Testis (tissue), 3 donors: ENCODE data around the gene CD164. TPM values are rescaled to one million over a fixed set of nuclear protein-coding genes. Genes with fewer than 3 reads are reported as not detected.

ENCODE experiments used
- DNase-seq: peaks from one replicate; pipeline ENCODE4 v3.0.0-alpha.2; 2019
- H3K27ac ChIP-seq, 2 donors: fragments of 200-600 bp; sonication (generic); one replicate each; pipeline ENCODE4 v1.5.1; 2019
- H3K27me3 ChIP-seq: fragments of 200-600 bp; sonication (generic); one replicate; pipeline ENCODE4 v1.5.1; 2019
- H3K36me3 ChIP-seq: fragments of 200-600 bp; sonication (generic); one replicate; pipeline ENCODE4 v1.5.1; 2017; ENCODE audit warnings: low read depth; ENCODE audit errors: missing control alignments
- H3K4me1 ChIP-seq: fragments of 200-600 bp; sonication (generic); one replicate; pipeline ENCODE4 v1.5.1; 2019
- H3K4me3 ChIP-seq, 2 donors: fragments of 200-600 bp; sonication (generic); one replicate each; pipeline ENCODE4 v1.5.1; 2017 to 2019
- H3K9me3 ChIP-seq: fragments of 200-600 bp; sonication (generic); one replicate; pipeline ENCODE4 v1.5.1; 2017
- POLR2A ChIP-seq: fragments of 450-650 bp; IDR thresholded peaks from one replicate; pipeline ENCODE4 v1.6.1; 2017; ENCODE audit warnings: antibody characterized with exemption, mild to moderate bottlenecking, moderate library complexity
- WGBS, 2 donors: methylation state at CpG; one replicate each; pipeline ENCODE4 v1.1.5; 2018; 5-methylcytosine and 5-hydroxymethylcytosine counted together
- intact Hi-C: fragments of 100-400 bp; cut with DNase I; formaldehyde crosslinking; loops from one replicate; pipeline ENCODE4 v1.15.1; 2023; ENCODE audit warnings: low total_unique reads
- polyA plus RNA-seq: library from polyadenylated mRNA; stranded (reverse); fragments of 350-450 nt; fragmentation: Illumina TruSeq; extraction: RNeasy Lipid Tissue Mini Kit (QIAGEN cat#74804); gene quantifications from one replicate; pipeline ENCODE4 v1.2.3, GENCODE V29; 2014; ENCODE audit warnings: low read depth, low replicate concordance; ENCODE audit not compliant: insufficient read depth
- total RNA-seq, 2 donors: library from RNA; depleted of rRNA; stranded (reverse); fragments of >200 nt; gene quantifications; one replicate each; pipeline ENCODE4 v1.2.3, GENCODE V29; 2016
- TF ChIP-seq, protein P1 (sequence below), 3 experiments: fragments of 450-650 bp in 2 of 3; fragments of 200-600 bp in 1 of 3; sonication (generic) in 1 of 3; IDR thresholded peaks; one replicate each; pipeline ENCODE4 v1.5.1; 2016 to 2019; ENCODE audit warnings: antibody characterized with exemption in 3 of 3, mild to moderate bottlenecking in 2 of 3, moderate library complexity in 1 of 3

The CD164 gene
- total and polyA plus RNA-seq, 3 donors from 2014 or later = 209 to 232 (median 219) TPM

DNA sequence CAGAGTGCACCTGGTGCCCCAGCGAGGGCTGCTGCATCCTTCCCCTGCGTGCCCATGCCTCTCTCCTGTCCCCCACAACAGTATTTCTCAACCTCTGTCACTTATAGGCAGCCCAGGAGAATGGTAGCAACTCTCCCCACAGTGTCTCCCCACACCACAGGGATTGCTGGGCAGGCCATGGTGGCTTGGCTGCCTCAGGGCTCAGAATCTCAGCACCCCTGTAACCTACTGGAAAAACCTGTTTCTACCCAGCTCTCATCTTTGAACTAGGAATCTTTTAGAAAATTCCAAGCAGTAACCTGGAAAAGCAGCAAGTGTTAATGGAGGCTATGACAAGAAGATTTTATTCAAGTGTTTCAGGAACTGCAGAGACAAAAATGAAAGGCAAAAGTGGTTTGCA is 38.0 kb downstream of the CD164 start:
- no peak for DNase-seq
- H3K4me1 ChIP-seq = no peaks in the 10 kb centered on the region
- TF ChIP-seq POLR2A = no peak
- TF ChIP-seq, protein P1, sequence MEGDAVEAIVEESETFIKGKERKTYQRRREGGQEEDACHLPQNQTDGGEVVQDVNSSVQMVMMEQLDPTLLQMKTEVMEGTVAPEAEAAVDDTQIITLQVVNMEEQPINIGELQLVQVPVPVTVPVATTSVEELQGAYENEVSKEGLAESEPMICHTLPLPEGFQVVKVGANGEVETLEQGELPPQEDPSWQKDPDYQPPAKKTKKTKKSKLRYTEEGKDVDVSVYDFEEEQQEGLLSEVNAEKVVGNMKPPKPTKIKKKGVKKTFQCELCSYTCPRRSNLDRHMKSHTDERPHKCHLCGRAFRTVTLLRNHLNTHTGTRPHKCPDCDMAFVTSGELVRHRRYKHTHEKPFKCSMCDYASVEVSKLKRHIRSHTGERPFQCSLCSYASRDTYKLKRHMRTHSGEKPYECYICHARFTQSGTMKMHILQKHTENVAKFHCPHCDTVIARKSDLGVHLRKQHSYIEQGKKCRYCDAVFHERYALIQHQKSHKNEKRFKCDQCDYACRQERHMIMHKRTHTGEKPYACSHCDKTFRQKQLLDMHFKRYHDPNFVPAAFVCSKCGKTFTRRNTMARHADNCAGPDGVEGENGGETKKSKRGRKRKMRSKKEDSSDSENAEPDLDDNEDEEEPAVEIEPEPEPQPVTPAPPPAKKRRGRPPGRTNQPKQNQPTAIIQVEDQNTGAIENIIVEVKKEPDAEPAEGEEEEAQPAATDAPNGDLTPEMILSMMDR (IDR thresholded peaks at IDR 0.05) = no peak
- no peak overlapping the region for H3K4me3 ChIP-seq
- H3K36me3 ChIP-seq = no peaks in the 10 kb centered on the region
- H3K9me3 ChIP-seq = no peaks in the 10 kb centered on the region
- WGBS, 2 donors = 95 to 100% methylated on average over 2 of the region's 2 CpGs
- intact Hi-C loops = no loop called here
- H3K27me3 ChIP-seq = no peaks in the 10 kb centered on the region
- no peak overlapping the region for H3K27ac ChIP-seq

DNA sequence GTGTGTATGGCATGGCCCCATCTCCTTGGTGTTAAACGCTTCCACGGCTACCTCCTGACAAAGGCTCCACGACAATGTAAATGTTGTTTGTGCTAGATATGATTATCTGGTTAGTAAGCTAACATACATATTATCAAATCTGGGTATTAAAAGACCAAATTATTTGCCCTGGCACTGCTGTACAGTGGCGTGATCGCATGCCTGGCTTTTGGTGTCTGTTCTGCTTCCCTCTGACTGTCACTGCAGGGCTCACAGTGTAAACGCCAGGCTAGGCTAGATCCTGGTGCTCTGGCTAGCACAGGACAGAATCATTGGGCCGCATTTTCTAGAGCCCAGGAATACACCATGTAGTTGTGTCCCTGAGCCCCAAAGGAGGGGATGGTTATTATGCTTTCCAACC is 38.7 kb downstream of the CD164 start:
- no peak overlapping the region for H3K4me3 ChIP-seq
- H3K27ac ChIP-seq = no peak overlapping the region
- intact Hi-C loops = no loop called here
- WGBS, 2 donors = 94% methylated on average over 7 of the region's 7 CpGs
- no peaks in the 10 kb centered on the region for H3K27me3 ChIP-seq
- no peaks in the 10 kb centered on the region for H3K9me3 ChIP-seq
- no peak for TF ChIP-seq POLR2A
- TF ChIP-seq, protein P1 (IDR thresholded peaks at IDR 0.05) = no peak
- no peaks in the 10 kb centered on the region for H3K4me1 ChIP-seq
- DNase-seq = no peak
- H3K36me3 ChIP-seq = no peaks in the 10 kb centered on the region

DNA sequence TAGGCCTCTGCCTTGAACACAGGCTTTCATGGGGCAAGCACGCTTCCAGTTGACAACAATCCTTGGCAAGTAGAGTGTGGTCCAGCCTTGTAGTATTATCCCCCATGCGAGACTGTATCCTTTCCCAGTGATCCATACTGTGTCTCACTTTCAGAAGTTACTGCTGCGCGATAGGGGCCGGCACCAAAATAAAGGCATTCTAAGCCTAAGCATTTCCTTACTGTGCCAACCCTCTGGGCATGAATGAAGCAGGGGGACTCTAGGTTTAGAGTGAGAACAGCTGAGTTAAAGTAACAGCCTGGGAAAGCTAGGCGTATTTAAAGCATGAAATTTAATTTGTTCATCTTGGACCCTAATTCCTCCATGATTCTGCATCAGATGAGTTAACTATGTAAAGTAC is 39.4 kb downstream of the CD164 start:
- no peaks in the 10 kb centered on the region for H3K27me3 ChIP-seq
- no peaks in the 10 kb centered on the region for H3K36me3 ChIP-seq
- no peak for DNase-seq
- TF ChIP-seq POLR2A = no peak
- TF ChIP-seq, protein P1 (IDR thresholded peaks at IDR 0.05) = no peak
- 92 to 95% methylated on average over 6 of the region's 6 CpGs for WGBS, 2 donors
- H3K9me3 ChIP-seq = no peaks in the 10 kb centered on the region
- intact Hi-C loops = no loop called here
- H3K4me3 ChIP-seq = no peak overlapping the region
- no peaks in the 10 kb centered on the region for H3K4me1 ChIP-seq
- H3K27ac ChIP-seq = no peak overlapping the region

GRCh38 chr6:109342506-109342905 is 39.8 kb downstream of the CD164 start:
- Histone ChIP-seq H3K4me1 (no peaks in the 10 kb centered on the region), H3K9me3 (no peaks in the 10 kb centered on the region), H3K27me3 (no peaks in the 10 kb centered on the region), H3K36me3 (no peaks in the 10 kb centered on the region), H3K27ac (no peak overlapping the region), H3K4me3 (no peak overlapping the region)
- WGBS, 2 donors = 85 to 87% methylated on average over 4 to 5 of the region's 5 CpGs
- intact Hi-C loops = no loop called here
- DNase-seq = no peak
- TF ChIP-seq POLR2A = no peak
- TF ChIP-seq, protein P1 (IDR thresholded peaks at IDR 0.05) = no peak

GRCh38 chr6:109340811-109341210 is 41.5 kb downstream of the CD164 start:
- Histone ChIP-seq H3K36me3 (no peaks in the 10 kb centered on the region), H3K9me3 (no peaks in the 10 kb centered on the region), H3K4me1 (no peaks in the 10 kb centered on the region), H3K4me3 (no peak overlapping the region), H3K27ac (no peak overlapping the region), H3K27me3 (no peaks in the 10 kb centered on the region)
- intact Hi-C loops = no loop called here
- TF ChIP-seq, protein P1 (IDR thresholded peaks at IDR 0.05) = no peak
- no peak for TF ChIP-seq POLR2A
- 94 to 95% methylated on average over 4 of the region's 4 CpGs for WGBS, 2 donors
- no peak for DNase-seq
